Fibroblast of lung (primary cell): ENCODE data around the gene NXPH3.

Source experiments
- EZH2 ChIP-seq: IDR thresholded peaks from 2 replicates; pipeline ENCODE4 v1.5.1; 2012; ENCODE audit warnings: low read length, control low read depth, mild to moderate bottlenecking; ENCODE audit errors: missing control alignments
- TF ChIP-seq, protein P1 (sequence below), 2 donors: IDR thresholded peaks in 1 of 2; conservative IDR thresholded peaks in 1 of 2; 1 replicate in 1 of 2; 2 replicates in 1 of 2; pipeline ENCODE4 v1.5.1; 2011 to 2012; ENCODE audit warnings: low read length in 2 of 2, control low read depth in 1 of 2, inconsistent platforms in 1 of 2, low read depth in 1 of 2, mild to moderate bottlenecking in 1 of 2

DNA sequence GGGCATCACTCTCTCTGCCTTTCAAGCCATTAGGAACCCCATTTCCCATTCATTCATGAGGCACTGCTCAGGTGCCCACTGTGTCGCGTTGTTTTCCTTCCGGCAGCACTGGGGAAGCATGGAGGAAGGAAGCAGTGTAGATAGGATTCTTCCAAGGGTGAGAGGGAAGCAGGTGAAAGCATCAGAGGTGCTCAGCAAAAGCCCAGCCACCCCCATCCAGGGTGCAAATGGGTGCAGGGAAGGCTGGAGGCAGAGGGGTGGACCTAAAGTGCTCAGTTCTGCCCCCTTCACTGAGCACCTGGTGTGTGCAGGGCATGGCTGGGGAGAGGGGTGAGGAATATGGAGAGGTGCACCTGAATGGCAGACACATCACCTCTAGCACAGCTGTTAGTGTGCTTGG is 3.4 kb upstream of the NXPH3 start:
- no peak for TF ChIP-seq EZH2
- TF ChIP-seq, protein P1, sequence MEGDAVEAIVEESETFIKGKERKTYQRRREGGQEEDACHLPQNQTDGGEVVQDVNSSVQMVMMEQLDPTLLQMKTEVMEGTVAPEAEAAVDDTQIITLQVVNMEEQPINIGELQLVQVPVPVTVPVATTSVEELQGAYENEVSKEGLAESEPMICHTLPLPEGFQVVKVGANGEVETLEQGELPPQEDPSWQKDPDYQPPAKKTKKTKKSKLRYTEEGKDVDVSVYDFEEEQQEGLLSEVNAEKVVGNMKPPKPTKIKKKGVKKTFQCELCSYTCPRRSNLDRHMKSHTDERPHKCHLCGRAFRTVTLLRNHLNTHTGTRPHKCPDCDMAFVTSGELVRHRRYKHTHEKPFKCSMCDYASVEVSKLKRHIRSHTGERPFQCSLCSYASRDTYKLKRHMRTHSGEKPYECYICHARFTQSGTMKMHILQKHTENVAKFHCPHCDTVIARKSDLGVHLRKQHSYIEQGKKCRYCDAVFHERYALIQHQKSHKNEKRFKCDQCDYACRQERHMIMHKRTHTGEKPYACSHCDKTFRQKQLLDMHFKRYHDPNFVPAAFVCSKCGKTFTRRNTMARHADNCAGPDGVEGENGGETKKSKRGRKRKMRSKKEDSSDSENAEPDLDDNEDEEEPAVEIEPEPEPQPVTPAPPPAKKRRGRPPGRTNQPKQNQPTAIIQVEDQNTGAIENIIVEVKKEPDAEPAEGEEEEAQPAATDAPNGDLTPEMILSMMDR (conservative IDR thresholded peaks at IDR 0.05 in 1 of 2, IDR thresholded peaks at IDR 0.05 in 1 of 2; ENCODE audit: low read depth in 1 of 2, low read length in 2 of 2): no peak
